NCI-H187 treated with DMSO at 0.1 percent for 48 hours (cell line): ENCODE measurements around the gene TMED8.
A peak's percentile ranks its signal among the peaks of the same experiment; 100 is the strongest.
"Not testable (repeated sequence)": the region's sequence is repeated elsewhere in the genome, so short reads cannot be mapped to it uniquely, and the experiment has no call there.

ENCODE experiments used
- DNase-seq: peaks from one replicate; lab custom pipeline; 2025; lab: John Stamatoyannopoulos, UW

The TMED8 gene

DNA sequence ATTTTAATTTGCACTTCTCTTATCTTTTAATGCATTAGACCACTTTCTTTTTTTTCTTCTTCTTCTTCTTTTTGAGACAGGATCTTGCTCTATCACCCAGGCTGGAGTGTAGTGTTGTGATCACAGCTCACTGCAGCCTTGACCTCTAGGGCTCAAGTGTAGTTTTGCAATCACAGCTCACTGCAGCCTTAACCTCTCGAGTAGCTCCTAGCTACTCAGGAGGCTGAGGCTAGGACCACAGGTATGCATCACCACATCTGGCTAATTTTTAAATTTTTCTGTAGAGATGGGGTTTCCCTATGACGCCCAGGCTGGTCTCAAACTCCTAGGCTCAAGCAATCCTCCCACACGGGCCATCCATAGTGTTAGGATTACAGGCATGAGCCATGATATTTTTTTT, 12.7 kb downstream of the TMED8 start:
- DNase-seq: no peak

DNA sequence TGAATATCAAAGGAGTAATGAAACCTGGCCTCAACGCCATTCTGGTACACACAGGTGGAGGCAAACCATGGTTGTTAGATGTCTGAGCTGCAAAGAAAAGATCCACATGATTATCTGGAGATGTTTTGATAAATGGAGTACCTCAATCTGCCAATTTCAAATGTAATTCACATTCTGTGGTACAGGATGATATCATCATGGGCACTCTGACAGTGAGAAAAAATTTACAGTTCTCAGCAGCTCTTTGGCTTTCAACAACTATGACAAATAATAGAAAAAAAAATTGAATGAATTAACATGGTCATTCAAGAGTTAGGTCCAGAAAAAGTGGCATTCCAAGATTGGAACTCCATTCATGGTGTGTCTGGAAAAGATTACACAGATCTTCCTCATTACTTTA, 17.3 kb downstream of the TMED8 start:
- DNase-seq: no peak

DNA sequence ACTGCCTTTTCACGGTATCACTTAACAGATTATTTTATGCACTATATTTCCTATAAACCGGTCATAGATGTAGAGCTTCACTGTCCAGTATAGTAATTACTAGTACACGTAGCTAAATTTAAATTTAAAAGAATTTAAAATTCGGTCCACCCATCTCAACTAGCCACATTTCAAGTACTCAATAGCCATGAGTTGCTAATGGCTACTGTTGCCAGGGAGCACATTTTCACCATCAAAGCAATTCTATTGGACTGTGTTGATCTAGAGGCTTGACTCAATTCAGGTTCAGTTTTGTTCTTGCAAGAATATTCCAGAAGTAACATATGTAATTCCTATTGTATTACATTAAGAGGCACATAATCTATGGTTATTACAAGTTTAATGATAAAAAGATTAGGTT, 20.0 kb downstream of the TMED8 start:
- no peak for DNase-seq

DNA sequence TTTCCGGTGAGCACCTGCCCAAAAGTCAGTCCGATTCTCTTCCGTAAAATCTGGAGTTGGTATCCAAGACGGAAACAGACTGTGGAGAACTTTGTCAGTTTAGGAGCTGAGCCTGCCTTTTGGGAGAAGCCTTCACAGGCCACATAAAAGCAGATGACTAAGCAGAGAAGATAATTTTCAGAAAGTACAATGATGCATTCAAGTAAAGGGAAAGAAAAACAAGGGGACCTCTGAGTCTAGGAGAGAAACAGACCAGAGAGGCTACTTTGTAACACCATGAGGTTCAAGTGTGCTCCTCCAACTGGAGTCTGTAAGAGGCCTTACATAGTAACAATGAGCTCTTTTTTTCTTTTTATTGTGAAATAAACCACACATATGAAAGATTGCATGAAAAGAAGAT, 21.1 kb downstream of the TMED8 start:
- DNase-seq: no peak

DNA sequence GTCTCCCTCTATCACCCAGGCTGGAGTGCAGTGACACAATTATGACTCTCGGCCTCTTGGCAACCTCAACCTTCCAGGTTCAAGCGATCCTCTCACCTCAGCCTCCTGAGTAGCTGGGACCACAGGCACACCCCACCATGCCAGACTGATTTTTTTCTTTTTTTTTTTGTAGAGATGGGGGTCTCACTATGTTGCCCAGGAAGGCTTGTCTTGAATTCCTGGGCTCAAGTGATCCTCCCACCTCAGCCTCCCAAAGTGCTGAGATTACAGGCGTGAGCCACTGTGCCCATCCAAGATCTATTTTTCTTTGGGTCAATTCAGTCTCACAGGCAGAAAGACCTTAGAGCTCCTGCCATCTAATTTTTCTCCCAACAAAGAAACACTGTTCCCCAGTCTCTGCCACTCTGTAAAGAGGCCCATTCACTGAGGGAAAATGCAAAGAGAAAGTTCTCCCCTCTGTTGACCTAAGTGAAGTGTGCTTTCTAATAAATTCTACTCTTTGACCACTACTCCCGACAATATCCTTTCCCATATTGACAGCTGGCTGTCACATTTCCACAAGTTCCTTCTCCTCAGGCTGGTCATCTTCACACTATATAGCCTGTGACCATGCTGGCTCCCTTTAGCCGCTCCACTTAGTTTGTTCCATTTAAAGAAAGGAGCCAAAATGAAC, 23.3 kb downstream of the TMED8 start:
- no peak for DNase-seq

DNA sequence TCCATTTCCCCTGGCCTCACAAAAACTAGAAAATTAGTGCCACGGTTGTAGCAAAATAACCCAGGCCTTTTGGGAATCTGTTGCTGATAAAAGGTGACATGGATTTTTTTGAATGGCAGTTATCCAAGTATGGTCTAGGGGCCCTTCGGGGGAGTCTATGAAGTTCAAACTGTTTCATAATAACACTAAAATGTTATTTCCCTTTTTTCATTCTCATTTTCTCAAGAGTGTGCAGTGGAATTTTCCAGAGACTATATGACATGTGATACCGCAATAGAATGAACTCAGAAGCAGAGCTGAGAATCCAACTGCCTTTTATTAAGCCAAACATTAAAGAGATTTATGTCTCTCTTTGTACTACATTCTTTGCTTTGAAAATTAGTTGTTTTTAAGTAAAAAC, 29.1 kb downstream of the TMED8 start:
- no peak for DNase-seq

DNA sequence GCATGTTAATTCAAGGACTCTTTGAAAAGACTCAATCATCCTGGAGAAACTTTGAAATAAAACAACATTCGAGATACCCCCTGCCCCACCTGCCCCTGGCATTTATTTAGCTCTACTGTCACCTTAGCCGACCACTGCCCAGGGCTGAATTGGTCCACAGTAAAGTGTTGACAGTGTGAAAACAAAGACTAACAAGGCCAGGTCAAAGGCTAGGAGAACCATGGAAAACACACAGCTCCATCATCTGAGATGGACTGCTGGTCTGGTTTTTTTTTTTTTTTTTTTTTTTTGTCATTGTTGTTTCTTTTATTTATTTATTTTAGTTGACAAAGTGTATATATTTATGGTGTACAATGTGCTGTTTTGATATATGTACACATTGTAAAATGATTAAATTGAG, 30.4 kb downstream of the TMED8 start:
- no peak for DNase-seq

DNA sequence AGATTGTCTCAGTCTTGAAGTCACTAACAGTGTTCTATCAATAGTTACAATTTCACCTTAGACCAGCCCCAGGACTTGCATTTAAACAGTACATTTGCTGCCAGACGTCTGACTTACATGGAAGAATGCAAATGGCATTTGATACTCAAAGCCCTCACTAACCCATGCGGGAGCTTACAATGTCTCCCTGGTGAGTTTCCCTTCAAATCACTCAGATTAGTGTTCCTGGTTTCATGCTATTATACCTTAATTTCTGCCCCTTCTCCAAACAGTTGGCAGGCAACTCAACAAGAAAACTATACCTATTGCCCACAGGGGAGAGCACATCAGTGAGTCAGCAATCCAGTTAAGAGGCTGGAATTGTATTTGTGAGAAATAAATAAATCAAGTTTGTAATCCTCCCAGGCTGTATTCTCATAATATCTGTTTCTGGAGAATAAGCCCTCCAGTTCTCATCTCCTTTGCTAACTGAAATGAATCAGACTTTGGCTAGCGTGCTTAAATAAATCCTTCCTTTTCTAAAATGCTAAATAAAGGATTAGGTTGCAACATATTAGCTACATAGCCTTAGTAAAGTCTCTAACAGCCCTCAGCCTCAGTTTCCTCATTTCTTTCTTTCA, 32.4 kb downstream of the TMED8 start:
- DNase-seq: no peak

DNA sequence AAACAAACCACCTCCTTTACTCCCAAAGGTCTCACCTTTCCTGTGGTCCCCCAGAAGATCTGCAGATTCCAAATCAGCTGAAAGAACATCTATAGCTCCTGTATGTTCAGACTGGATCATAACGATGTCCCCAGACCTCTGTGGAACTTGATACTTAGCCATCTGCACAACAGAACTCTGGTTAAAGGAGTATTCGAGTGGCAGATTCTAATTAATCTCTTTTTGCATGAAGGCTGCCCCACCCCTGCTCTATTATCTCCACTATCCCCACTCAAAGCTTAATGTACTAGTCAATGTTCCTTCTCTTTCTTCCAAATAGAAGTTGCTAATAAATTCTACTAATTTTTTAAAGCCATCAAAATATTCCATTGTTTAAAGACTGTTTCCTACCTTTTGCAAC, 33.2 kb downstream of the TMED8 start:
- peak; percentile 29 for DNase-seq

DNA sequence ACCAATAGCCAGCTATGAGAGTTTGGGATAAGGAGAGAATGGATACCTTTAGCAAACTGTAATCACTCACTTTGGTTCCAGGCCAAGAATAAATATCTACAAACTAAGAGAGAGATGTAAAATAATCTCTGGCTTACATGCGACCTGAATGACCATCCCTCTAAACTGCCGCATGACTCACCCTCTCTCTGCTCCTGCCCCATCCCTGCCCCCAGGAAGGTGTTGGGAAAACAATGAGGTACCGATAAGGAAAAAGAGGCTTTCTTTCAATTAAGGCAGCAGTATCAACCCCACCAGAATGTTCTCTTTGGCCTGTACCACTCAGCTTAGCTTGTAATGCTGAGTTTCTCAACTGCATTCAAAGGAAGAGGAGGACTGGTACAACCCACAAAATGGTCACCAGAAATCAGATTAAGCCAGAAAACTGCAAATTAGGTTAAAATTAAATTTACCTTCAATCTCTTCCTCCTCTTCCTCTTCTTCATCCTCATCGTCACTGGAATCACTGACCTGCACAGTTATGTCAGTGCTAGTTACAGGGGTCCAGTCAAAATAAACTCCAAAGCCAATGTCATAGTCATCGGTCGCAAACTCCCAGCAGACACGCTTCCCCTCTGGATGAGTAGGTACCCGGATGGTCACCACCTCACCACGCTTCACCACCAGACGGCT, 34.0 kb downstream of the TMED8 start:
- DNase-seq: no peak

DNA sequence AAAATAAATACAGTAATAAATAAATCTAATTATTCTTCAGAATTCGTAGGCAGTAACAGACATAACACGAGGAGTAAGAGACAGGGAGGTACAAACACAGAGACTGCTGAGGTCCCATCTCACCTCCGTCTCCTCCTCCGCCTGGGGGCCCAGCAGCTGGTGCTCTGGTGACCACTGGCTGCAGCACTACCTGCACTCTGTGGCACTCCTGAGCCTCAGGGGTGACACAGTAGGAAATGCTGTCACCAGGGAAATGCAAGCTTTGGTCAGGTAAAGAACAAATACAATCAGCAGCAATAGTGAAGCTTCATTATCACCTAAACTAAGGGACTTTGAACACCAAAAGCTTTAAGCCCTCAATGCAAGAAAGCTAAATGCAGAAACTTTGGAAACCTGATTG, 36.5 kb downstream of the TMED8 start:
- DNase-seq: no peak

DNA sequence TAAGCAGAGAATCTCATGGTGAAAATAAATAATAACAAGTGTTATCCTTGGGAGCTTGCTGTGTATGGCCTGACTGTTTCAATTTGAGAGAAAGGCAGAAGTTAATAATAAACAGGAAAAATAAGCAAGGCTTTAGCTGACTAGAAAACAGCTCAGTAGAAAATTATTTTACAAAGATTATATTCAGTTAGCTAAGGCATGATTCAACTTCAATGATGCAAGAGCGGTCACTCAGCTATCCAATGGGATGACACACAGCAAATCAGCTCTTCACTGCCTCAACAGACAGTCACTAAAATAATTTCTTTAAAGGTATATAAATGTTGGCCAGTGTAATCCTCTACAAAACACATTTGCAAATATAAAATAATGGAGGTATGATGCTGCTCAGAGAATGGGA, 37.5 kb downstream of the TMED8 start:
- DNase-seq: no peak

DNA sequence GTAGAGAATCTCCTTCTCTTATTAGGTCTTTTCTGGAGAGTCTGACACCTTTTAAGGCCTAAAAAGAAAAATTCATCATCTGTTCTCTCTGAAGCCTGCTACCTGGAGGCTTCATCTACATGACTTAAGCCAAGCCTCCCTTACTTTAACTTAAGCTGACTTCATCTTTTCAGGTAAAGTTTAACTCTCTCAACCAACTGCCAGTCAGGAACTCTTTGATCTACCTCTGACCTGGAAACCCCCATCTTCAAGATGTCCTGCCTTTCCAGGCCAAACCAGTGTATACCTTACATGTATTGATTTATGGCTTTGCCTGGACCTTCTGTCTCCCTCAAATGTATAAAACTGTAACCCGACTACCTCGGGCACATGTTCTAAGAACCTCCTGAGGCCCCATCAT, 38.6 kb downstream of the TMED8 start:
- no peak for DNase-seq

DNA sequence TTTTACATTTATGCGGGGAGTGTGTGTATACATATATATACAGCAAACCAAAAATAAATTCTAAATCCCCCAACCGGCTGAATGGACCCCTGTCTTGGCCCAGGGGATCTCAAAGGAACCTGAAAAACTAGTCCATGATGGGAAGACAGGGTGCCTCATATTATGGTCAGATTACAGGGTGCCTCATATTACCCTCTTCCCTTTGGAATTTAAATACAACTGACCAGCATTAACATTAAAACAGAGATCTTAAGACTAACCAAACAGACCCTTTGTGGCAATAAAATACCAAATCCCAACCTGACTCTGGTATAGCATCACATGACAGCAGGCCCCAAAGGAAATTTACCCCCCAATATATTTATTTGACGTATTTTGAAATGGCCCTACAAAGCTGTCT, 39.0 kb downstream of the TMED8 start:
- no peak for DNase-seq

DNA sequence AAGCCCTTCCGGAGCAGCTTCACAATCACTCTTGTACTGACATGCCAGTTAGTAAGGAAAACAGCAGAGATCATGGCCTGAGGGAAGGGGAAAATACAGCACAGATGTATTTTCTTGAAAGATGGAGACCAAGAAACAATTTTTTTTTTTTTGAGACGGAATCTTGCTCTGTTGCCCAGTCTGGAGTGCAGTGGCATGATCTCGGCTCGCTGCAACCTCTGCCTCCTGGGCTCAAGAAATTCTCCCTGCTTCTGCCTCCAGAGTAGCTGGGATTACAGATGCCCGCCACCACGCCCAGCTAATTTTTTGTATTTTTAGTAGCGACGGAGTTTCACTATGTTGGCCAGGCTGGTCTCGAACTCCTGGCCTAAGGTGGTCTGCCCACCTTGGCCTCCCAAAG, 39.6 kb downstream of the TMED8 start:
- DNase-seq: not testable (repeated sequence)

DNA sequence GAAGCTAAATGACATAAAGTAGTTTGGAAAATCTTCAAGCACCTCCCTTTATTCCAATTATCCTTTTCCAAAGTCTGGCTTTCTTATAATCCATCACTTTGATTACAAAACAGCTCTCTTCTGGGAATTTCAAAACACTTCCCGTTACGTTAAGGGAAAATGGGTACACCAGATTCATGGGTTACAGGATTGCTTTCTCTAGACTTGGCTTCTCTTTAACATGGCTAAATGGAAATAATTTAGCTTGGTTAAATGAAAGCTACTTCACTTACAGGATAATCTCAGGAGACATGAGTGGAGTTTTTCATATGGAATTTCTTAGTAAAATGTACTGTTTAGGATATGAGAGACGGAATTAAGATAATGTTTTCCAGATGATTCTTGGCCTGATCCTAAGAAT, 41.3 kb downstream of the TMED8 start:
- DNase-seq: no peak

DNA sequence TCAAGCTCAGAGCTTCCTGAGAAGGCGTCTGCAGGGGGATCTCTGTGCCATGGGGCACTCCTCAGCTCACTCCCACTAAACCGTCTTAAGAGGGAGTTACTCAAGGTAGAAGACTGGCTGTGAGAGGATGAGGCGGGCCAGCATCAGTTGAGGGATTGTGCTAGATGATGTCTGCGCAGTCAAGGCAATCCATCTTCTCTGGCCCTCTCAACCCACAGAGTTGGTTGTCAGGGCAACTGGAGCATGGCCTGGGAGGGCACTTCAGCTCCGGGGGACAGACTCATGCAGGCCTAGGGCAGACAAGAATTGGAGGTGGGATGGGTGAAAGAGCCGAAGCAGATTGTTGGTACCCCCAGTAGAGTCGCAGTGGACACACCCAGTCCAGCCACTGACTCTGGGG, 47.0 kb downstream of the TMED8 start:
- DNase-seq: no peak

DNA sequence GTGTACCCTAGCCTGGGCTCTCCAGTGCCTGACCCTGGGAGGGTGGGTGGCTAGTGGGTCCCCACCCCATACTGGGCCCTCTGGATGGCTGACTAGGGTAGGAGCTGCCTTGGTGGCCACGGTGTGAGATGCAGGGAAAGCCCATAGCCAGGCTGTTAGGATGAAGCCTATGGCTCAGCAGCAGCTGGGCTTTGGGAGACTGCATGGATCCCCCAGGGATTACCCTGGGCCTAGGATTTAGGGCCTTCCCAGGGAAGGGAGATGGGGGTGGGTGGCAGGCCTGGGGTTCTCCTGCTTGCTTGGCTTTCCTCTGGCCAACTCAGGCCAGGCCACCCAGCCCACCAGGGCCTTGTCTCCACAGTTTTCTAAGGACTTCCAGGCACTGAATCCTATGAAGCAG, 49.8 kb downstream of the TMED8 start:
- no peak for DNase-seq

DNA sequence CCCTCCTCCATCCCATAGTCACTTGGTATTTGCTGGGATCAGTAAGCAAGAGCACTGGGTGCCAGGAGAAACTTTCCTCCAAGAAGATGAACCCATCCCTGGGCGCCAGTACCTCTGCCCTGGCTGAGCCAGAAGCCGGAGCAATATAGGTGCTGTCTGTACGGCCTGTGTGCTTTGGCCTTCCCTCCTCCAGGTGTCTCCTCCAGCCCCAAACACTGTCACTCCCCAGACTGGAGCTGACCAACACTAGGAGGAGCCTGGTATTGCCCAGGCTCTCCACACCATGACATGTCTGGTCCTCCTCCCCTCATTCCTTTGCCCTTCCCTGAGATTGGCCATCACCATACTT, 51.2 kb downstream of the TMED8 start:
- no peak for DNase-seq

DNA sequence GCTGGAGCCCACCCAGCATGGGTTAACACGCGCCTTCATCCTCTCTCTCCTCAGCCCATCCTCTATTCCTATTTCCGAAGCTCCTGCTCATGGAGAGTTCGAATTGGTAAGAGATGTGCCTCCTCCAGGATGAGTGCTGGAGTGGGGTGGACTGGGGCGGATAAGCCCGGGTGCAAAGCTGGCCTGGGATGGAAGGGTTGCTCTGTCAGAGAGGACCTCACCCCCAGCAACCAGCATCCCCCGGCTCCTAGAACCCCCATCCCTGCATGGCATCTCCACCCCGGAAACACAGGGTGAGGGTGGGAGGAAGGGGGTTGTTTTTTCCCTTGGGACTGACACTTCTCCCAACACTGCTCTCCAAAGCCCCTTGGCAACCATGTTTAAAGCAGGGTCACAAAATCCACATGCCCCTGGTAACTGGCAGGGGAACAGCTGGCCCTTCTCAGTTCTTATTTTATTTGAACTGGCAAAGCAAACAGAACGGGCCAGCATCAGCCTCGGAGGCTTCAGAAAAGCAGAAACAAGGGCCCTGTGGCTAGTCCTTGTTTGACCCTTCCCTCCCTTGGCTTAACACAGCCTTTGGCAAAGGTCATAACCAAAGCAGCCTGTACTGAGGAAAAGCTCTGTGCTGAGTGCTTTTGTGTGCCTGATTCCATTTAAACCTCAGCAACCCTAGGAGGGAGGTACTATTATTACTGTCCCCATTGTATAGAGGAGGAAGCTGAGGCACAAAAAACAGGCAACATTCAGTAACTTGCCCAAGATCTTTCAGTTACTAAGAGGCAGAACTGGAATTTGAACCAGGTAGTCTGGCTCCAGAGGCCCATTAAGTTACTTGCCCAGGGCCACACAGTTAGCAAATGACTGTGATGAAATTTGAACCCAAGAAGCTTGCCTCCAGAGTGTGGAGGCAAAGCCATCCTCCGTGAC, 51.8 kb downstream of the TMED8 start:
- no peak for DNase-seq

DNA sequence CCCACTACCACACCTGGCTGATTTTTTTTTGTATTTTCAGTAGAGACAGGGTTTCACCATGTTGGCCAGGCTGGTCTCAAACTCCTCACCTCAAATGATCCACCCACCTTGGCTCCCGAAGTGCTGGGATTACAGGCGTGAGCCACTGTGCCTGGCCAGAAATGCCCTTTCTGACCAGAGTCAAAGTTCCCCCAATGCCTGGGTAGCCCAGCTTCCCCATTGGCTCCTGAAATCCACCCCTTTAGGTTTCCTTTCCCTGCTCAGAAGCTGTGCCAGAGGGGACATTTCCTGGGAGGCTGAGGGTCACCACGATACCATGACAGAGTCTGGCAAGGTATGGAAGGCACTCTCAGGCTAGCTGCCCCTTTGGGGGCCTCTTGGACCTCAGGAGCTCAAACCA, 52.6 kb downstream of the TMED8 start:
- no peak for DNase-seq

DNA sequence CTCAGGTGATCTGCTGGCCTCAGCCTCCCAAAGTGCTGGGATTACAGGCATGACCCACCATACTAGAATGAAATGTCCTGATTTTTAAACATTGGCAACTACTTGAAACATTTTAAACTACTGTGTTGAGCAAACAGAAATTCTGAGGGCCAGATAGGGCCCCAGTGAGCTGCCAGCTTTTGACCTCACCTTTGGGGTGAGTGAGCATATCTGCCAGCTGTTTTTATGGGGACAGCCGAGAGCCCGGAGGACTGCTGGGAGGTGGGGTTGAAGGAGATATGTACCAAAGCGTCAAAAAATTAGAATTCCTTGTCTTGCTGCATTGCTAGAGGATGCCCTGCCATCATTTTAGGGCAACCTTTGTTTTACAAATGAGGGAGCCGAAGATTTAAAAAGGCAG, 53.3 kb downstream of the TMED8 start:
- no peak for DNase-seq

DNA sequence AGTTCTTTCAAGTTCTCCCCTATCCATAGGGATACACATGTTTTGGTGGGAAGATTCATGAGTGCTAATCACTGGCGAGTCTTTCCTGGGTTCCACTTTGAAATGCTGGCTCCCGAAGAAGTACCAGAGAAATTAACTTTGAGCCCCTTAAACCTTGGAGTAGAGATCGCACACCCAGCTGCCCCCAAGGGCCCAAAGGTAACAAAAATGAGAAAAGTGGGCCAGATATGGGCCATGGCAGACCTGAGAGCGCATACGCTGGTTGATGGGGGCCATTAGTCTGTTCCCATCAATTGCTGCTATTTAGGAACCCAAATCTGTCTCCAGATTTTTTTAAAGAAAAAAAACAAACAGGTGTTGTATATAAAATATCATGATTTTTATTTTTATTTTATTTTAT, 53.9 kb downstream of the TMED8 start:
- DNase-seq: no peak
